Stimulated activated naive CD4-positive, alpha-beta T cell (primary cell): ENCODE data around the gene MYRFL.

Source experiments
- DNase-seq, 6 experiments: peaks; one replicate each; lab custom pipeline; 2025; lab: John Stamatoyannopoulos, UW

Gene MYRFL

GRCh38 chr12:69897744-69898143 is 72.7 kb downstream of the MYRFL start:
- DNase-seq, result no peak

DNA sequence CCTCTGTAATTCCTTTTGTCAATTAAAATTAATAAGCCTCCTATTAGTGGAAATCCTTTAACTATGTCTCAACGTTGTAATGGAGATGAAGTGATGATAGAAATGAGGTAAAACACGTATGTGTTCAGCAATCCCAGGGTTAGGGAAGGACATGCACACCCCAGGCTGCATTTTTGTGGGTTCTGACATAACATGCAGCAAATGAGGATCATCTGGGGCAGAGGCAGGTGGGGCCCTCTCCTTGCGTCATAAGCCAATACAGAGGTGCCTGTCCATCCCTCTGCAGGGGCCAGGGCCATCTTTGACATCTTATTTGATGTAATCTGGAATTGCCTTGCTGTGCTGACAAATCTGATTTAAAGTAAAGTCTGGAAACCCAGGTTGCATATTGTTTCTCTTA is 73.2 kb downstream of the MYRFL start:
- DNase-seq, result no peak

- peak; percentile 6 to 66 (median 26) for DNase-seq
Observed at GRCh38 chr12:69900720-69901131, 75.7 kb downstream of the MYRFL start.

DNA sequence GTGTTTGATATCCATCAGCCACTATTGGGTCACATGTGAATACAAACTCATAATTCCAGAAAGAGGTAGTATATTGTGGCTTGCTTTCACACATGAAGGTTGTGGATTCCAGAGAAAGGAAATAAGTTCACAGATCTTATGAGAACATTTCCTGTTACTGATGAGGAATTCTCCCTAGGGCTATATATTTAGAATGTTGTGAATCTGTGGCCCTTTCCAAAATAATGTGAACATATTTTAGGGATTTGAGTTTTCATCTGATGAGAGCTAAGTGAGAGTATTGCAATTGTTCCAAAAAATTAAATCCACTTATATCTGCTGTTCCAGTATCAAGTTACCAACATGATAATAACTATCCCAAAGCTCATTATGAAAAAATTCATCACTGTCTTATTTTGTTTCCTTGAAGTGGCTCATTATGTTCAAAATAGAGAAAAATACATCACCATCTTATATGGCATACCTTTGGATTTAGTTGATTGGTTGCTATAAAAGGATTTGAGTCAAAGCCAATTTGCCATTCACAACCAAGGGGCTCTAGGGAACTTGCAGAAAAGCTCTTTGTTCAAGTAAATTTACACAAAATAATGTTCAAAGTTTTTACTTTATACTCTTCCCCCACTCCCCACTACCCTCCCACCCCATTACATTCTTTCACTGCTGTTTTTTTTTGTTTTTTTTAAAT is 76.3 kb downstream of the MYRFL start:
- DNase-seq, result no peak

DNA sequence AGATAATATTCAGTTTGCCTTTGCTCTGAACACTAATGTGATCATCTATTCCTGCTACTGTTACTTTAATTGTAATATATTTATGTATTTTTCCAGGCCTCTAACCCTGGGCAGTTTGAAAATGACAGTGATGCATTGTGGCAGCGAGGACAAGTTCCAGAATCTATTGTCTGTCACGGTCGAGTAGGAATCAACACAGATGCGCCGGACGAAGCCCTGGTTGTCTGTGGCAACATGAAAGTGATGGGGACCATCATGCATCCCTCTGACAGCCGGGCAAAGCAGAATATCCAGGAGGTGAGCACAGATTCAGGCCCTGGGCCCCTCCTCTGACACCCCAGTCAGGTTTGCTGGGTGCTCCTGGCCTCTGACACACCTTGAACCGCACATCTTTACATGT is 78.5 kb downstream of the MYRFL start:
- no peak for DNase-seq

- no peak for DNase-seq
Observed at GRCh38 chr12:69904777-69905176, 79.8 kb downstream of the MYRFL start.

- DNase-seq, result no peak
Observed at GRCh38 chr12:69905801-69906200, 80.8 kb downstream of the MYRFL start.

DNA sequence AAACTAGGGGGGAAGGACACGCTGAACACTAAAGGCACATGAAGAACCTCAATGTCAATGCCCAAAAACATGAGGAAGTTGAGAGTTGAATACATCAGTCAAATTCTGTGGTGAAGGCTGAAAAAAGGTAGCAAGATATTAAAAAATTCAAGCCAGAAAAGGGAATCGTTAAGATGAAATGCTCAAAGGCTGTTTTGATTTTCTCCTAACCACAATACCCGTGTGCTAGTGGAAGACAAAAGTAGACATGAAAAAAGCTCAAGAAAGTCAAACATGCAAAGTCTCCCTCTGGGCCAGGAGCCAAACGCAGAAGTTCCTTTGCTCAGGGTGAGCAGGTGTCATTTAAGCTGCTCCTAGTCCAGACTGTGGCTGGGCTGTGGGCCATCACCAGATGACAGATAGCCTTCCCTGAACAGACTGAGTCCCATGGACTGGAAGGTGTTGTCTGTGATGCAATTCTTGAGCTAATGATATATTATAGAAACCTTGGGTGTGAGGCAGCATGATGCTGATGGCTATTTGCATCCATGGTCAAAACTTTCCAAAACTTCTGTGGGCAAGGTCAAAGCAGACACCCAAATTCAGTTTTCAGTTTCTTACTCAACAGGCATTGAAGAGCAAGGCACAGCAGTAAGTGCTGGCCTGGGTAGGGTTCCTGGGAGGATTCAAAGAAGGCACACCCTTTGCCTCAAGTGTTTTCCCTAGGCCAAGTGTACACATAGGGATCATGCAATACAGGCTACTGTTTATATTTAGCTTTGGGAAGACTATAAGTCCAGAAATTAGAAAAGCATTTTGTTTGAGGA is 81.6 kb downstream of the MYRFL start:
- DNase-seq, result no peak

DNA sequence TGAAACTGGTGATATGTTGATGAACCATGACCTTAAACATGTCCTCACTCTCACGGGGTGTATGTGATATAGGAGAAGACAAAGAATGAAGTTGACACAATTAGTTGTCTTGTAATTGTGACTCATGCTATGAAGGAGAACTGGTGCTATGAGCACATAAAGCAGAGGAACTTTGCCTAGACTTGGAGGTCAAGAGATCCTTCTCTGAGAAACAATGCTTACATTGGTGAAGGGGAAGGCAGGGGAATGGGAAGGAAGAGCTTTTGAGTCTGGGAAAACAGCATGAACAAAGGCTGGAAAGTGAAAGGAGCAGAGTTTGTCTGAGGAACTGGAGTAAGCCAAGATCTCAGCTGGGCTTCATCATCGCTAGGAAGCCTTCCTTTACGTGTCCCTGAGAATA is 83.2 kb downstream of the MYRFL start:
- no peak for DNase-seq

- DNase-seq, result no peak
Observed at GRCh38 chr12:69910694-69911093, 85.7 kb downstream of the MYRFL start.

- no peak for DNase-seq
Observed at GRCh38 chr12:69913526-69913925, 88.5 kb downstream of the MYRFL start.

DNA sequence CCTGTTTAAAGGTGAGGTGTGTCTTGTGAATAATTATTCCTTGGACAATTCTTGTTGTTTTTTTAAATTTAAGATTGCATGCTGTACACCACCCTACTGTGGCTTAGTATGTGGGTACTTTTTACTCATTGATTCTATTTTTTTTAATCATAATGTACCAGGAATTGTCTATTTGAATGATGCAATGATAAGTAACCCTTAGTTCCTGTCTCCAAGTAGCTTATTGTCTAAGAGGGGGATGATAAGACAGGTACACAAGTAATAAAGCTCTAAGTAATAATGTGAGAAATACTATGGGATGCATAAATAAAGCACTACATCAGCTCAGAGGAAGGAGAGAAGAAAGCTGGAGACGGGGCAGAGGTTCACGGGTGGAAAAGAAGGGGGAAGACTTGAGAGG is 90.9 kb downstream of the MYRFL start:
- no peak for DNase-seq

DNA sequence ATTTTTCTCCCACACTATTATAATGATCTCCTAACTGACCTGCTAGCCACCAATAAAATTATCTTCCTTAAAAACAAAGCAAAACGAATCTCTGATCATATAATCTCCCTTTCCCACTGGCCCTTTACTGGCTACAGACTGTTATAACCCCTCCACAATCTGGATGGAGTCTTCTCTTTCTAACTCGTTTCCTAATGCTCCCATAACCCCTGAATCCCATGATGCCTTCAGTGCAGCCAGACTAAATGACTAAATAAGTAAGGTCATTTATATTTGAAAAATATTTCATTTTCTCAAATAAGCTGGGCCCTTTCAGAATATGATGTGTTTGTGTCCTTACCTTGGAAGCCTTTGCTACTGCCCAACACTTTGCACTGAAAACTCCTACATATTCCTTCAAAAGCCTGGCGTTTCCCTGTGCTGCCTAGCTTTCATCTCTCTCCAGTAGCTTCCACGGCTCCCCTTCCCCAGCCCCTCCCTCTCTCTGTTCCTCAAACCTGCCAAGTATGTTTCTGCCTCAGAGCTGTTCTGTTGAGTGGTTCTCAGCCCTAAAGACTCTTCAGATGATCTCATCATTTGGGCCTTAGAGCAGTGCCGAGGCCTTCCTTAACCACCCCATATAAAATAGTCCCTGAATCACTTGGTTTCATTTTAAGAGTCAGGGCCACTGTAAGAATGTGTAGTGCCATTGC is 91.7 kb downstream of the MYRFL start:
- DNase-seq, result no peak

DNA sequence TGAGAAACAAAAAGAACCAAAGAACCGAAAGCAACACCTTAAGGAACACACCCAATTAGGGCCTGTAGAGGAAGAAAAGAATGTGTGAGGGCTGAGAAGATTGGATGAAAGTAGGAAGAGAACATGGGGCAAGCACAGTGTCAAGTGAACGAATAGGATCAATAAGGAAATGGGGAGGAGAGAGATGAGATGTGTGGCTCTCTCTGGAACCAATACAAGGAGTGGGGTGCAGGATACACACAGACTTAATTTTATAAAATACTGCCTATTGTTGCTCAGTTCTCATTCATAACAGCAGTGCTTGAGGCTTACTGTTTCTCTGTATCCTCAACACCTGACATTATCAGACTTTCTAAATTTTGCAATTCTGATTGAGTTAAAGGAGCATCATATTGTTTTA is 93.3 kb downstream of the MYRFL start:
- no peak for DNase-seq

DNA sequence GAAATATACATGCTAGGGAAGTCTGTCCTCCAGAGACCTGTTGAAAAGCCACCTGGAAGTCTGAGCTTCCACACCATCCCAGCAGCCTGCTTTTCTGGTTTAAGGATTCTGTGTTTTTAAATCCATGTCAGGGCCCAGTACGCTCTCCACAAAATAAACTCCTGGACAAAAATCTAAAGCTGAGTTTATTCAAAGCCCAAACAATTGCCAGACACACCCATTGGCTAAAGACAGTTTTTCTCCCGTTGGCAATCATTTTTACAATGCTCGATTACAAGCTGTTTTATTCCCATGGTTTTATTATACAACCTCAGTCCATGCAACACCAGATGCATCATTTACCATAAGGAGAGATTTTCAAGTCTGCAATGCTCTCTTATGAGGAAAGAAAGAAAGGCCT is 94.5 kb downstream of the MYRFL start:
- no peak for DNase-seq

DNA sequence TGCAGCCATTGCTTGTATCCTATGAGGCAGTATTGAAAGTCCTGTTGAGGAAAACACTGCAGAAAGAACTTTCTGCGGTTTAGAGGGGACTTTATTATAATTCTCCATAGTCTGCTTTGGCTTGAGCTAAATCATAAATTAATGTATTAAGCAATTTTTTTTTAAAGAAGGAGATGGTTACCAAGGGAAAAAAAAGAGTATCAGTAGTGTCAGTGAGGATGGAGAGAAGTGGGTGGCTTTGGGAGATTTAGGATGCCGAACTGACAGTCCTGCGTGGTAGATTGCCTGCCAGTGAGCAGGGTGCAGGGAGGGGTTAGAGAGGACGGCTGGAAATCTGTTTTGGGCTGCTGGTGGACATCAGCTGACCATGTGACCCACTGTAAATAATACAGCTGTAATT is 96.8 kb downstream of the MYRFL start:
- no peak for DNase-seq

- no peak for DNase-seq
Observed at GRCh38 chr12:69922999-69923398, 98.0 kb downstream of the MYRFL start.

GRCh38 chr12:69925291-69925690 is 100.3 kb downstream of the MYRFL start:
- DNase-seq, result no peak

DNA sequence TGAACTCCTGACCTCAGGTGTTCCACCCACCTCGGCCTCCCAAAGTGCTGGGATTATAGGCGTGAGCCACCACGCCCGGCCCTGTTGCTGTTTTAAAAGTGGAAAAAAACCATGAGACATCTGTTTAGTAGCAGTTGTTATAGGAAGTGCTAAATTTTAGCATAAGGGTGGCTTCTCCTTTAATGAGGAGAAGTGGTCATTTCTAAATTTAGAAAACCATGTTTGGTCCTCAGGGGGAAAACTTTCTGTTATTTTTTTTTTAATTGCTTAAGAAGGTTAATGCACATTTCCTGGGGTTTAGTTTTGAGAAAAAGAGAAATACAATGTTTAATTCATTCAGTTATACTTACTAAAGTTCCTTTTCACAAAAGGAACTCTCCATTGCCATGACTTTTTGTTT is 102.1 kb downstream of the MYRFL start:
- no peak for DNase-seq

GRCh38 chr12:69929125-69929524 is 104.1 kb downstream of the MYRFL start:
- DNase-seq, result no peak

- DNase-seq, result no peak
Observed at GRCh38 chr12:69929531-69929930, 104.5 kb downstream of the MYRFL start.

GRCh38 chr12:69931569-69931968 is 106.5 kb downstream of the MYRFL start:
- no peak for DNase-seq

DNA sequence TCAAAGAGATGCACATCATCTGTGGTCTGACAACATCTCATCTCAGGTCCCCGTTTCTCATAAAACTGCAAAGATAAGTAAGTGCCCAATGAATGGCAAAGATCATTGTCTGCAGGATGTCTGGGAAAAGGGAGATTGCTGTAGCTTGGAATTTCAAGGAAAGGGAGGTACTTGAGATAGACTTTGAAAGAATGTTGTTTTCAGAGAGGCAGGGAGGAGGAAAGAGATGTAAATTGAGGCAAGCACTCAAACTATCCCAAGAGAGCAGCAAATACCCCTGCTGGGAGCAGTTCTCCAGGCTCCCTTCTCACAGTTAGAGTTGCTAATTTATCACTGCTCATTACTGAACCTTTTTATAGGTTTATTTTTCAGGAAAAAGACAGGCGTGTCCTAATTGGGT is 107.1 kb downstream of the MYRFL start:
- DNase-seq, result no peak
